A673 (cell line): ENCODE results near the gene ADARB2. TPM values are rescaled to one million over a fixed set of nuclear protein-coding genes. Genes with fewer than 3 reads are reported as not detected.

Source experiments
- BruUV-seq: library from RNA; stranded (reverse); fragments of 400-500 nt; replicated peaks from 2 replicates; lab custom pipeline; 2021; lab: Mats Ljungman, UMichigan
- CTCF ChIA-PET: fragments of 300-600 bp; sonication (Branson Sonifier 250); formaldehyde crosslinking; loops from one replicate; lab custom pipeline; 2022; ENCODE audit warnings: antibody characterized with exemption; lab: Charles Lee
- POLR2A ChIA-PET: fragments of 300-600 bp; sonication (Branson Sonifier 250); formaldehyde crosslinking; loops from one replicate; lab custom pipeline; 2022; ENCODE audit warnings: antibody characterized with exemption; ENCODE audit not compliant: low non-redundant PET; lab: Charles Lee
- DNase-seq: peaks from one replicate; pipeline ENCODE4 v3.0.0-alpha.2; 2015; ENCODE audit warnings: low spot score
- H3K27ac ChIP-seq: fragments of 200-600 bp; sonication (generic); 2 replicates; pipeline ENCODE4 v1.5.1; 2016; ENCODE audit warnings: mixed run types, low read depth, mild to moderate bottlenecking, mixed read lengths, antibody characterized with exemption, low read length; ENCODE audit not compliant: poor library complexity, severe bottlenecking
- H3K27me3 ChIP-seq: fragments of 200-600 bp; sonication (generic); replicated peaks from 2 replicates; pipeline ENCODE4 v1.6.1; 2017; ENCODE audit warnings: mixed run types, low read depth, mild to moderate bottlenecking, mixed read lengths, antibody characterized with exemption, low read length; ENCODE audit not compliant: insufficient read depth, poor library complexity
- H3K36me3 ChIP-seq: fragments of 200-600 bp; sonication (generic); 2 replicates; pipeline ENCODE4 v1.6.1; 2016; ENCODE audit warnings: mixed run types, mild to moderate bottlenecking, mixed read lengths, antibody characterized with exemption, low read length; ENCODE audit not compliant: insufficient read depth, poor library complexity, severe bottlenecking
- H3K4me1 ChIP-seq: fragments of 200-600 bp; sonication (generic); 2 replicates; pipeline ENCODE4 v1.6.1; 2017; ENCODE audit warnings: mixed run types, mild to moderate bottlenecking, mixed read lengths, antibody characterized with exemption, low read length; ENCODE audit not compliant: insufficient read depth, poor library complexity, severe bottlenecking
- H3K4me3 ChIP-seq: fragments of 200-600 bp; sonication (generic); 2 replicates; pipeline ENCODE4 v1.5.1; 2016; ENCODE audit warnings: low read depth, mixed run types, mild to moderate bottlenecking, mixed read lengths, low read length; ENCODE audit not compliant: poor library complexity, severe bottlenecking
- H3K9me3 ChIP-seq: fragments of 200-600 bp; sonication (generic); 2 replicates; pipeline ENCODE4 v1.6.1; 2016; ENCODE audit warnings: mixed run types, low read depth, mild to moderate bottlenecking, mixed read lengths, antibody characterized with exemption, low read length; ENCODE audit not compliant: poor library complexity, severe bottlenecking
- CTCF ChIP-seq: fragments of 300-800, 200-600 bp; sonication (generic); conservative IDR thresholded peaks from 2 replicates; pipeline ENCODE4 v1.5.1; 2017; ENCODE audit warnings: low read depth, mild to moderate bottlenecking, antibody characterized with exemption, low read length, moderate library complexity, mixed read lengths
- EZH2 ChIP-seq: fragments of 200-600 bp; sonication (generic); IDR thresholded peaks from 2 replicates; pipeline ENCODE4 v1.6.1; 2017; ENCODE audit warnings: borderline replicate concordance, low read depth, mild to moderate bottlenecking, mixed read lengths, antibody characterized with exemption, low read length; ENCODE audit not compliant: poor library complexity, severe bottlenecking
- intact Hi-C: fragments of 100-400 bp; cut with micrococcal nuclease; formaldehyde crosslinking; loops from one replicate; pipeline ENCODE4 v1.10.0; 2022; ENCODE audit not compliant: unreplicated experiment
- total RNA-seq: library from RNA; stranded (reverse); gene quantifications from 2 replicates; pipeline ENCODE4 v1.2.3, GENCODE V29; 2021

The ADARB2 gene
- total RNA-seq, 1 experiment from 2014 or later, result not detected

DNA sequence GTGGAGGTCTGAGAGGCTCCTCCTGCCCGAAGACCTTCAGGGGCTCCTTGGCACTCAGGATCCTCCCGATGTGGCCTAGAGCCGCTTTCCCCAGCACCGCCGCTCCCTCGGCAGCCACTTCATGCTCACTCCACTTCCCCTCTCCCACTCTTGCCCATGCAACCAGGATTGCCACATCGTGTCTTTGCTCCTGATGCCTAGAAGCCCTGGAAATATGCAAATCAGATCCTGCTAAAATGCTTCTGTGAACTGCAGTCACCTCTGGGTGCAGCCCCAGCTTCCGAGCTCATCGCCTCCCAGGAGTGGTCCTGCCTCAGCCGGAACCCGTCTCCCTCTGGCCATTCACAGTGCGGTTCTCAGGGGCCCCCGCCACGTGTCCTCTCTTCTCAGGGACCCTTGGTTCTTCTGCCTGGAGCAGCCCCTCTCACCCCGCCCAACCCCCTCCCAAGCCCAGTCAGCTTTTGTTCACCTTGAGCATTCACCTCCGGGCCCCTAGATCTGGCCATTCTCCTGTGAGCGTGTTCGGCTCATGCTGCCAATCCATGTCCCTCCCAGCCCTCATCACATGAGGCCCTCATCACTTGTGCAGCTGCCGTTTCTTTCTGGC is 175.5 kb downstream of the ADARB2 start:
- Histone ChIP-seq H3K36me3 (no peaks in the 10 kb centered on the region), H3K27me3 (peaks cover 75% of the 10 kb centered on the region), H3K4me3 (no peak overlapping the region), H3K27ac (no peak overlapping the region), H3K9me3 (no peaks in the 10 kb centered on the region), H3K4me1 (no peaks in the 10 kb centered on the region)
- ChIA-PET CTCF (no interaction called here), POLR2A (no interaction called here)
- TF ChIP-seq EZH2, result no peak
- TF ChIP-seq CTCF, result no peak
- no TSS peak for BruUV-seq
- intact Hi-C loops, result no loop called here
- DNase-seq, result no peak

GRCh38 chr10:1560535-1561192 is 176.7 kb downstream of the ADARB2 start:
- intact Hi-C loops, result no loop called here
- no peak overlapping the region for H3K4me3 ChIP-seq
- no peak for DNase-seq
- ChIA-PET POLR2A (no interaction called here), CTCF (no interaction called here)
- H3K9me3 ChIP-seq, result no peaks in the 10 kb centered on the region
- no peaks in the 10 kb centered on the region for H3K36me3 ChIP-seq
- no peaks in the 10 kb centered on the region for H3K4me1 ChIP-seq
- peaks cover 75% of the 10 kb centered on the region for H3K27me3 ChIP-seq
- no peak overlapping the region for H3K27ac ChIP-seq
- TF ChIP-seq EZH2, result no peak
- no peak for TF ChIP-seq CTCF
- BruUV-seq, result no TSS peak

- H3K4me3 ChIP-seq, result no peak overlapping the region
- no peaks in the 10 kb centered on the region for H3K36me3 ChIP-seq
- H3K27ac ChIP-seq, result no peak overlapping the region
- POLR2A ChIA-PET, result no interaction called here
- no peaks in the 10 kb centered on the region for H3K9me3 ChIP-seq
- no peaks in the 10 kb centered on the region for H3K4me1 ChIP-seq
- no TSS peak for BruUV-seq
- no peak for DNase-seq
- H3K27me3 ChIP-seq, result peaks cover 73% of the 10 kb centered on the region
- intact Hi-C loops, result no loop called here
- peak; percentile 23 for TF ChIP-seq EZH2
- TF ChIP-seq CTCF, result no peak
- CTCF ChIA-PET, result no interaction called here
Measured at GRCh38 chr10:1559761-1560160, 177.6 kb downstream of the ADARB2 start.
